Fibroblast of skin of right quadriceps (primary cell): ENCODE data around the gene SRCAP.
"Not testable (repeated sequence)": the region's sequence is repeated elsewhere in the genome, so short reads cannot be mapped to it uniquely, and the experiment has no call there.

ENCODE experiments used
- DNase-seq: peaks from one replicate; pipeline ENCODE4 v3.0.0-alpha.2; 2013

Gene SRCAP

GRCh38 chr16:30699615-30700099 is 686 bp downstream of the SRCAP start:
- no peak for DNase-seq

GRCh38 chr16:30700491-30700890 is 1.5 kb downstream of the SRCAP start:
- no peak for DNase-seq

GRCh38 chr16:30700971-30701370 is 2.0 kb downstream of the SRCAP start:
- DNase-seq: no peak

GRCh38 chr16:30703071-30703470 is 4.1 kb downstream of the SRCAP start:
- DNase-seq: not testable (repeated sequence)

- DNase-seq: no peak
Measured at GRCh38 chr16:30703971-30704370, 5.0 kb downstream of the SRCAP start.

GRCh38 chr16:30706046-30706445 is 7.1 kb downstream of the SRCAP start:
- DNase-seq: no peak

- no peak for DNase-seq
Measured at GRCh38 chr16:30710971-30711370, 12.0 kb downstream of the SRCAP start.

- DNase-seq: no peak
Measured at GRCh38 chr16:30711712-30712111, 12.7 kb downstream of the SRCAP start.

- DNase-seq: peak; percentile 46
Measured at GRCh38 chr16:30715750-30716445, 16.9 kb downstream of the SRCAP start.

GRCh38 chr16:30720086-30720485 is 21.1 kb downstream of the SRCAP start:
- DNase-seq: no peak

- no peak for DNase-seq
Measured at GRCh38 chr16:30720694-30721093, 21.7 kb downstream of the SRCAP start.

- no peak for DNase-seq
Measured at GRCh38 chr16:30721167-30721566, 22.2 kb downstream of the SRCAP start.

- peak; percentile 58 for DNase-seq
Measured at GRCh38 chr16:30721606-30722005, 22.6 kb downstream of the SRCAP start.

- DNase-seq: no peak
Measured at GRCh38 chr16:30722443-30722842, 23.5 kb downstream of the SRCAP start.

GRCh38 chr16:30722916-30723315 is 23.9 kb downstream of the SRCAP start:
- no peak for DNase-seq

GRCh38 chr16:30723725-30724355 is 24.9 kb downstream of the SRCAP start:
- DNase-seq: no peak

GRCh38 chr16:30724641-30725417 is 25.9 kb downstream of the SRCAP start:
- no peak for DNase-seq

- no peak for DNase-seq
Measured at GRCh38 chr16:30725418-30725792, 26.4 kb downstream of the SRCAP start.

- no peak for DNase-seq
Measured at GRCh38 chr16:30728321-30728720, 29.4 kb downstream of the SRCAP start.

- DNase-seq: no peak
Measured at GRCh38 chr16:30728899-30729672, 30.1 kb downstream of the SRCAP start.

- no peak for DNase-seq
Measured at GRCh38 chr16:30731411-30731810, 32.4 kb downstream of the SRCAP start.

GRCh38 chr16:30736995-30737793 is 38.2 kb downstream of the SRCAP start:
- DNase-seq: no peak
